HG03066 (cell line): ENCODE results near the gene CDK4.
"Not testable (repeated sequence)": the region's sequence is repeated elsewhere in the genome, so short reads cannot be mapped to it uniquely, and the experiment has no call there.

Experiments used
- ATAC-seq: cut with Tn5 transposase; IDR thresholded peaks from one replicate; pipeline ENCODE4 v1.9.1; 2021; ENCODE audit warnings: low read depth; ENCODE audit not compliant: unreplicated experiment

Gene CDK4

DNA sequence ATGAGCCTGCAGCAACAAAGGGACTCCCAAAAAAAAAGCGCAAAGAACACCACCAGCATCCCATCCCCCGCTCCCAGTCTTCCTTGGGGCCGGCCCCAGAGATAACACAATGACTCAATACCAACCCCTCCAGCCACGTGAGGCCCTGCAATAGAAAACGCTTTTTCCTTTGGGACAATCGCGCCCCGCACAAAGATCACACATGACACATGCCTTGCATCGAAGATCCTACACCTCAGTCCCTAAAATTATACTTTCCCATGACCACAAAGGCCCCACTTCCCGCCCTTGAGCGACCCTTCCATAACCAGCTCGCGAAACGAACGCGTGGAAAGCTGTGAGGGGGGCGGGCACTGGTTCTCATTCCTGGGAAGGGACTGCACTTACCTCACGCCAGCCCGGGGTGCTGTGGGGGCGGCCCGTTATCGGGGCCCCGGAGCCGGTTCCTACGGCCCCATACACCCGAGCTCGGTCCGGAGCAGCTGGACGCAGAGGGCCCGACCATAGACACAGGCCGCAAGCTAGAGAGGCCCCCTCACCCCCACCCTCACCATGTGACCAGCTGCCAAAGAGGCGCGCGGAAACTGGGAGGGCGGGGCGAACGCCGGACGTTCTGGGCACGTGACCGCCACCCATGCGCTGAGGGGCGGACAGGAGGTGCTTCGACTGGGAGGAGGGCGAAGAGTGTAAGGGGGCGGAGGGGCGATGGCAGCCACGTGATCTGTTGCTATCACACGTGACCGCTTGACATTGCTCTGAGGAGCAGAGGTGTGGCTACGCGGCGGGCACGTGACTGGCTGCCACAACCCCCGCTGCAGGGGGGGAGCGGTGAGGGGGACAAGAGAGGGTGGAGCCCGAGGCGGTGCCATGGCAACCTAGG, at the start of gene CDK4:
CDK4 (minus strand) TSS at position 523 of the 880 bp plus-strand sequence. CDS start 593 bp downstream, outside the sequence.
- peak; percentile 62 for ATAC-seq

DNA sequence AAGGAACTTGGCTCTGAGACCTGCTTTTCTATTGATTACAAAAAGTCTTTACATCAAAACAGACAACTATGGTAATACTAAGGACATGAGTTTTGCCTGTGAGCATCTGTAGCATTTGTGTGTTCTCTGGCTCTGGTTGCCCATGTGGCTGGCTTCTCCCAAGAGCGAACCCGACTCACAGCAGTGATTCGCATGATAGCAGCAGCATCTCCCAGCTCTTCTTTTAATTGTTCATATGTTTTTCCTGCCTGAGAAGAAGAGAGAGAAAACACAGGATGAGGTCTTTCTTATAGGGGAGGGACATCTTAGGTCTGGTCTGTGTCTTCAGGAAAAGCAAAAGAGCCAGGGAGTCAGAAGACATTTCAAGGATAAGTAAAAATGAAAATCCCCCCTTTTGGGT, 48.9 kb upstream of the CDK4 start:
- no peak for ATAC-seq

DNA sequence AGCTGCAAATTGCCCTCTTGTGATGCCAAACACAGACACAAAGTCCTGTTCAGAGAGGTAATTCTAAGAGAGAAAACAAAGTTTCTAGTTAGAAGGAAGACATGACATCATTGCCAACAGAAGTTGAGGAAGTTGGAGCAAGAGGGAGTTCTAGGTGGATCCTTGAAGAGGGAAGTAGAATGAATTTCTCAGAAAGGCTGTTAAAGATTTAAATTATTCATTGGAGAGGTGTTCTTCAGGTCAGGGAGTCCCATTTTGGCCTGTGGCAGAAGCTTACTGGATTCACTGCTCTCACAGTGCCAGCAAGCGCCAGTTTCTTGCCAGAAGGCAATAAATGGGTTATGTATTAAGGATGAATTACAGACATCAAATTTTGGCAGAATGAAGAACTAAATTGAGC, 45.8 kb upstream of the CDK4 start:
- no peak for ATAC-seq

DNA sequence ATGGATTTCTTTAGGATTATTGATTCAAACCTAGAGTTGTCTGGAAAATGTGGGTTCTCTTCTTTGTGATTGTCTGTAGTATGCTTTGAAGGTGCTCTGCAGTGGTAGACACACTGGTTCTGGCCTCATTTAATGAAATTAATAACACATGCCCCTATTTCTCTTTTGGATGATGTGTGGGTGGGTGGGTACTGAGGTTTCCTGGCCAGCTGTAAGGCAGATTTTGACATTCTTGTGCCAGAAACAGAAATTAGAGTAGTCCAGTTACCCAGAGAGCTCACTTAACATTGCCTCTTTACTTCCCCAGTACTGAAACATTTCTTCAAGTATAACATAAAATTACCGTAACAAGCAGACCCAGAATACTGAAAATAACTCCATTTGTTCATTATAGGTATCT, 44.9 kb upstream of the CDK4 start:
- ATAC-seq = no peak

DNA sequence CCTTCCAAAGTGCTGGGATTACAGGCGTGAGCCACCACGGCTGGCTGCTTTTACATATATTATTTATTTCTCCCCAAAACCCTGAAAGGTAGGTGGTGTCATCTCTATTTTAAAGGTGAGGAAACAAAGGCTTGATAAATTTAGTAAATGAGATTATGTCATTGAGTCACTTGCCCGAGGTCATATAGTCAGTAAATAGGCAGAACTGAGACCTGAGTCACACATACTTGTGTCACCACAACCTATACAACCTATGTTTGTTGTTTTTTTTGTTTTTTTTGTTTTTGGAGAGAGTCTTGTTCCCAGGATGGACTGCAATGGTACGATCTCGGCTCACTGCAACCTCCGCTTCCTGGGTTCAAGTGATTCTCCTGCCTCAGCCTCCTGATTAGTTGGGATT, 43.2 kb upstream of the CDK4 start:
- no peak for ATAC-seq

DNA sequence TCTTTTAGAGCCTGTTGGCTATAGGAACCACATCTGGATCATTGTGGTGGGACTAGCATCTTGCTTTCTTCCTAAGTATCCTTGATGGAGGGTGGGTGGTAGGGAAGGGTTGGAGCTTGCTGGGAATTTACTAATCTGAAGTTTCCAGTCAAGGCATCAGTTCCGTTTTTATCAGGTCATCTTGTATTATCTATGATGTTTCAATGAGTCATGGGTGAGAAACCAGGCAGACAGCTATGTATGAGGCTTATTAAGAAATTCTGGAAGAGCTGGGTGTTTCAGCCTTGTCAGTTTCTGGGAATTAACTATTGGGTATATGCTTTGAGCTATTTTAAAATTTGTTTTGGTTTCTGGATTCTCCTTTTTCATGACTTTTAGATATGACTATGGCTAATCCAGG, 41.8 kb upstream of the CDK4 start:
- ATAC-seq = no peak

DNA sequence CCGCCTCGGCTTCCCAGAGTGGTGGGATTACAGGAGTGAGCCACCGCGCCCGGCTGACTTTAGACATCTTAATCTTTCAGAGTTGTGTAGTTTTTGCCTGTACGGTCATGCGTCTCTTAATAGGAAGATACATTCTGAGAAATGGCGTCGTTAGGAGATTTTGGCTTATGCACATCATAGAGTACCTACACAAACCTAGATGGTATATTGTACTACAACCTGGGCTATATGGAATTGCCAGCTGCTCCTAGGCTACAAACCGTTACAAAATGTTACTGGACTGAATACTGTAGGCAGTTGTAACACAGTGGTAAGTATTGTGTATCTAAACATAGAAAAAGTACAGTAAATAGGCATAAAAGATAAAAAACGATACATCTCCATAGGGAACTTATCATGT, 31.8 kb upstream of the CDK4 start:
- ATAC-seq = no peak

DNA sequence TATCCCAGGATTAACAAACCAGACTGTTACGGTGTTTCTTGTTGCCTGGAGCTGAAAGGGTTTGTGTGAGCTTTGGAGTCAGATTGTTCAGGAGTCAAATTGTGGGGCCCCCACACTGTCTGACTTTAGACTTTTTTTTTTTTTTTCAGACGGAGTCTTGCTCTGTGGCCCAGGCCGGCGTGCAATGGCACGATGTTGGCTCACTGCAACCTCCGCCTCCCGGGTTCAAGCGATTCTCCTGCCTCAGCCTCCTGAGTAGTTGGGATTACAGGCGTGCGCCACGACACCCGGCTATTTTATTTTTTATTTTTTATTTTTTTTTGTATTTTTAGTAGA, 31.3 kb upstream of the CDK4 start:
- no peak for ATAC-seq

DNA sequence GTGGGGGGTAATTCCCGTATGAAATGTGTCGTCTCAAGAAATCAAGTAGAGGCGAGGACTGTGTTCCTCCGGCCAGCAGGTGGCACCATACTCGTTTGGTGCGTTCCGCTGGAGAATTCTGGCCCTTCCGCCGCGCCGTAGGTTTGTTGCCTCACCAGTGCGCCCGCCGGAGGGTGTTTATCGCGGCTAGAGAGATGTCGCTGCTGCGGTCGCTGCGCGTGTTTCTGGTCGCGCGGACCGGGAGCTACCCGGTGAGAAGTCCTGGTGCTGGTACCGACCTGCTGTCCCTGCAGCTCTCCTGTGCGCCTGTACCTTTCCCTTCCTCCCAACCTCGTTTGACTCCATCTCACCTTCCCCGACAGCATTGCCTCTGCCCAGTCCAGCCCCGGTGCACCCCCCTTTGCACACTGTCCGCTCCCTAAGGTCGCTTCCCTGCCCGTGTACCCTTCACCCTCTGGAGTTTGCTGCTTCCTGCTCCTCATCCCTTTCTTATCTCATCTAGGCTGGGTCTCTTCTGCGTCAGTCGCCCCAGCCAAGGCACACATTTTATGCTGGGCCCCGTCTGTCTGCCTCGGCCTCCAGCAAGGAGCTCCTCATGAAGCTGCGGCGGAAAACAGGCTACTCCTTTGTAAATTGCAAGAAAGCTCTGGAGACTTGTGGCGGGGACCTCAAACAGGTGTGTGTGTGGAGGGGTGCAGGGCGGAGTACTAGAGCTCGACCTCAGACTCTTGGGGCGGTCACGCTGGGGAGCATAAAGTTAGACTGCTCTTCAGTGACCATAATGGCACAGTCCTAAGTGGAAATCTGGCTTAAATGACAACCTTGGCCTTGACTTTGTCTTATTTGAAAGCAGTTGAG, 30.7 kb upstream of the CDK4 start, which contains the start of gene TSFM:
TSFM (plus strand) TSS at position 180 of the 858 bp plus-strand sequence; CDS start at position 195, 15 bp downstream.
- ATAC-seq = peak; percentile 86

DNA sequence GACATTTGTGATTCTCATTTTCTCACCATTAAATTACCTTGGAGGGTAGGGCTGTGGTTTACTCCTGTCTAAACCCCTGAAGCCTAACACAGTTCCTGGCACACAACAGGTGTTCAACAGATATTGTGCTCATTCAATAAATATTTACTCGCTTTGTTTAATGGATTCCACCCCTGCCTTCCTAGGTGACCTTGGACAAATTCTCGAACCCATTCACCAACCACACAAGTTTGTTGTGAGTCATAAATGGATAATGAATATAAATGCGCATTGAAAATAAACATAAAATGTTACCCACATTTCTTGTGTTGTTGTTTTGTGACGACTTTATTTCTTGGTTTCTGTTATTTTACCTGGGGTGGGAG, 30.1 kb upstream of the CDK4 start:
- ATAC-seq = no peak

DNA sequence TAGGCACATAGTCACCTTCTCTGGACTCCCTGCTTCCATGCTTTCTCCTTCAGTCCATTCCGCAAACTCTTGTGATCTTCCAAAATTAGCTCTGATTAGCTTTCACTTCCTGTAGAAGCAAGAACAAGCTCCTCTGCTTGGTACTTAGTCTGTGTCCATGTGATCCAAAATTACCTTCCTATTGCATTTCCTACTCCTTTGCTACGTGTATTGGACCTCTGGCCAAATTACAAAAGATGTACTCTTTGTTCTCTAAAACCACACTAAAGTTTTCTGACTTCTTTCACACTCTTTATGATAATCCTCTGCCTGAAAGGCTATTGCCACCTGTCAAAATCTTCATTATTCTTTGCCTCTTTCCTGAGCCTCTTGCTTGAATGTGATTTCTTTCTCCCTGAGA, 29.7 kb upstream of the CDK4 start:
- no peak for ATAC-seq

DNA sequence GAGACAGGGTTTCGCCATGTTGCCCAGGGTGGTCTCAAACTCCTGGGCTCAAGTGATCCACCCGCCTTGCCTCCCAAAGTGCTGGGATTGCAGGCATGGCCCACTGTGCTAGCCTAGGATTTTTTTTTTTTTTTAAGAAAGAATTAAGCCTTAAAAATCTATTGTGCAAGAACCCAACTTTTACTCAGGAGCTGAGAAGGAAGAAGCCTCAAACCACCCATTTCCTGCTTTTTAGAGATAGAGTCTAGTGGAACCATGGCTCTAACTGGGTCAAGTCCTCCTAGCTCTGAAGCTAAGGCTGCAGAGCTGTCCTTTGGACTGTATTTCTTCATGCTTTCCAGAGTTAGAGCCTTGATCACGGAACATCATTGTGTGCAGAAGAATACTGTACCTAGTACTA, 29.1 kb upstream of the CDK4 start:
- no peak for ATAC-seq

DNA sequence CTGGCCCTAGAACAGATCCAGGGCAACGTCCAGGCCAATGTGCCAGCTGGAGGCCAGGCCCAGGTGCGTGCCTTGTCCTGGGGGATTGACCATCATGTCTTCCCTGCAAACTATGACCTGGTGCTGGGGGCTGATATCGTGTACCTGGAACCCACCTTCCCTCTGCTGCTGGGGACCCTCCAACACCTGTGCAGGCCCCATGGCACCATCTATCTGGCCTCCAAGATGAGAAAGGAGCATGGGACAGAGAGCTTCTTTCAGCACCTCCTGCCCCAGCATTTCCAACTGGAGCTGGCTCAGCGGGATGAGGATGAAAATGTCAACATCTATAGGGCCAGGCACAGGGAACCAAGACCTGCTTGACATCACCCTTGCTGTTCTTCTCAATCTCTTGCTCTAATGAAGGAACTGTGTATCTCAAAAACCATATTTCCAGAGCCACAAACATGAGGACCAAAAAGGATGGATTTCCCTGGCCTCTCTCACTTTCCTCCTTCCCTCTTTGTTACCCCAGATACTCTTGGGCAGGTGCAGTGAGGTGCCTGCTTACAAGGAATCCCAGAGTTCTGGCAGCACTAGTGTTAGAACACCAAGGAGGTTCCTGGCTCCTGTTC, 28.3 kb upstream of the CDK4 start:
- no peak for ATAC-seq

DNA sequence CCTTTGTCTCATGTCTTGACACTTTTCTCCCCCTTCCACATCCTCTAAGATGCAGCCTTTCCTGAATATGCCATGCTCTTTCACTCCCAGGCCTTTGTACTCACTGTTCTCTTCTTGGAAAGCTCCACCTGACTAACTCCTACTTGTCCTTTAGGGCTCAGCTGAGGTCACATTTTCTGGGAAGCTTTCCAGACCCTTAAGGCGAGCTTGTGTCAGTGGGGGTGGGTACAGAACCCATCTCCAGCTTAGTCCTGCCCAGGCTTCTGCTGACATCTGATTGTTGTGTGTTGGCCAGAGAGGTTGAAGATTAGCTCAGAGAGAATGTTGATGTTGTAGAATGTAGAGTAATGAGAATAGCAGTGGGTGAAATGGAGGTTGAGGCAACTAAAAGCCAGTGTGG, 27.6 kb upstream of the CDK4 start:
- ATAC-seq = no peak

DNA sequence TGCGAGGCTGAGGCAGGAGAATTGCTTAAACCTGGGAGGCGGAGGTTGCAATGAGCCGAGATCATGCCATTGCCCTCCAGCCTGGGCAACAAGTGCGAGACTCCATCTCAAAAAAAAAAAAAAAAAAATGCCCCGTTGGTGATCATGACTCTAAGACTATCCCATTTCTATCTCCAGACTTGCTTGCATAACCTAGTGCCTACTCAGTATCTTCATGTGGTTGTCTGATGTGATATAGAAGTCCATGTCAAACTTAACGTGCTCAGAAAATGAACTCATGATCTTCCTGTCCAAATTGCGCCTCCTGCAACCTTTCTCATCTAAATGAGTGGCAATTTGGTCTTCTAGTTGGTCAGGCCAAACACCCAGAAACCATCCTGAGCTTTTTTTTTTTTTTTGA, 25.8 kb upstream of the CDK4 start:
- no peak for ATAC-seq

DNA sequence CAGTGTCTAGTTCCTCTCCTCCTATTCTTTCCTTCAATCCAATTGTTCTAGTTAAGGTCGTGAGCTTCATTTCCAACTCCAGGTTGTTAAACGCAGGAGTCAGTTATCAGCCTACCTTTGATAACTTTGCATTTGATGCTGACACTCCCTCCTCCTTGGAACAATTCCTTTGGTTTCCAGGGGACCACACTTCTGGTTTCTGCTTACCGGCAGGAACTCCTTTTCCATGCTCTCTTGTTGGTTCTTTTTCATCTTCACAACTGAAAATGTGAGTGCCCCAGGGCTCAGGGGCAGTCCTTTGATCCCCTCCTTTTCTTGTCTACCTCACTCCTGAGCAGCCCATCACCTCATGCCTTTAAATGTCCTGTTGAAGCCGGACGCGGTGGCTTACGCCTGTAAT, 25.3 kb upstream of the CDK4 start:
- no peak for ATAC-seq

DNA sequence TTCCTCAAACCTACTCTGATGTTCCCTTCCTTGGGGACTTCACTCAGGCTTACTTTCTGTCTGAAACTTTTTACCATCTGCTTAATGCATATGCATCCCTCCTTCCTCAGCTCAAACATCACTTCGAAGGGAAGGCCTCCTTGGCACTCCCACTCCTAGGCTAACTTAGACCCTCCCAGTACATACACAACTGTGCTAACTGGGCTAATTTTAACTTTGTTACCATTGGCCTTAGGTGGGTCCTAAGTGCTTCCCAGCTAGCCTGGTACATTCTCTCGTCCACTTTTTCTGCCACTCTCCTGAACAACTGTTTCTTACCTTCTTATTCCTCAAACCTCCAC, 24.1 kb upstream of the CDK4 start:
- no peak for ATAC-seq

DNA sequence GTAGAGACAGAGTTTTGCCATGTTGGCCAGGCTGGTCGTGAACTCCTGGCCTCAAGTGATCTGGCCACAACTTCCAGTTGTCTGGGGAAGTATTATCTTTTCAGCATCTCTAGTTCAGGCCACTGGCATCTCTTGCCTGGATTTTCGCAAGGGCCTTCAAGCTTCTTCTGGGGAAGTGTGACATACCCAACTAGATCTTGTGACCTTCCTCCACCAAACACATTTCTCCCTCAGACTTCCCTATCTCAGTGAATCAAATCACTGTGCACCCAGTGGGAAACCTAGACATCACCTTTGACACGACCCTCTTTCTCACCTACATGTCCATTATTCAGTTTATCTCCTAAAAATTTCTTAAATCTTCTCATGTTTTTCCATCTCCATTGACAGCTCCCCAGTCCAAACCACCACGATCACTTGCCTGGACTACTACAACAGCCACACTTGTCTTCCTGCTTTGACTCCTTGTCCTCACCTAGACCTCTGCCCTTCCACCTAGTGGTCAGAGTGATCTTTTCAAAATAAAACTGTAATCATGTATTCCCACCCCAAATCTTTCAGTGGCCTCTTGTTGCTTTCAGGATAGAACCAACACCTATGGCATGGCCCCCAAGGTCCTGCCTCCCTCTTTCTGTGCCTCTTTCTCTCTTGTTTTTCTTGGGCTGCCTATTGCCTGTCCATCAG, 23.6 kb upstream of the CDK4 start:
- ATAC-seq = no peak

DNA sequence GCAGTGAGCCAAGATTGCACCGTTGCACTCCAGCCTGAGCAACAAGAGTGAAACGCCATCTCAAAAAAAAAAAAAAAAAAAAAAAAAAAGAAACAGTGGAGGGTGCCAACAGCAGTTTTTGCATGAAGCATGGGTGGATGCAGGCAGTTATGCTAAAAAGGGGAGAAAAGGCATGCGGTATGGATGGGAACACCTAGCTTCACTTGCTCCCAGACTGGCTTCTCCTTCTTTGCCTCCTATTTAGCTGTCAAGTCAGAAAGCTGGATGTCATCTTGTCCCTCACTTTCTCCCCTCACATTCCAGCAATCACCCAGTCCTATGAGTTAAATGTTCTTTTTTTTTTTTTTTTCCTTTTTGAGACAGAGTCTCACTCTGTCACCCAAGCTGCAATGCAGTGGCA, 22.9 kb upstream of the CDK4 start:
- ATAC-seq = no peak

DNA sequence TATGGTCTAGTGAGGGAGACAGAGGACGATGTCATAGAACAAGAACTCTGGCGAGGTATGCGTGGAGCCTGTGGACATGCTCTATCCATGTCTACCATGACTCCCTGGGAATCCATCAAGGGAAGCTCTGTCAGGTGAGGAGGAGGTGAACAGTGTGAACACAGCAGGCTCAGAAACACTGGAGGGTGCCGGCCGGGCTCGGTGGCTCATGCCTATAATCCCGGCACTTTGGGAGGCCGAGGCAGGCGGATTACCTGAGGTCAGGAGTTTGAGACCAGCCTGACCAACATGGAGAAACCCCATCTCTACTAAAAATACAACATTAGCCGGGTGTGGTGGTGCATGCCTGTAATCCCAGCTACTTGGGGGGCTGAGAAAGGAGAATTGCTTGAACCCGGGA, 22.5 kb upstream of the CDK4 start:
- not testable (repeated sequence) for ATAC-seq
